Hepatocyte (in vitro differentiated cells): ENCODE data around the gene PTPN6.

ENCODE experiments used
- EZH2 ChIP-seq: fragments of 200-600 bp; sonication (generic); IDR thresholded peaks from 2 replicates; pipeline ENCODE4 v1.6.1; 2016; ENCODE audit warnings: antibody characterized with exemption, mild to moderate bottlenecking, borderline replicate concordance
- EZH2phosphoT487 ChIP-seq: fragments of 200-600 bp; sonication (generic); IDR thresholded peaks from one replicate; pipeline ENCODE4 v1.6.1; 2018; ENCODE audit warnings: antibody characterized with exemption, mild to moderate bottlenecking, low read depth, moderate library complexity; ENCODE audit not compliant: unreplicated experiment, severe bottlenecking
- TF ChIP-seq, protein P1 (sequence below): fragments of 200-600 bp; sonication (generic); IDR thresholded peaks from 2 replicates; pipeline ENCODE4 v1.5.1; 2016; ENCODE audit warnings: antibody characterized with exemption, mild to moderate bottlenecking; ENCODE audit not compliant: poor library complexity

GRCh38 chr12:6938353-6939190 is 12.6 kb upstream of the PTPN6 start:
- TF ChIP-seq, protein P1, sequence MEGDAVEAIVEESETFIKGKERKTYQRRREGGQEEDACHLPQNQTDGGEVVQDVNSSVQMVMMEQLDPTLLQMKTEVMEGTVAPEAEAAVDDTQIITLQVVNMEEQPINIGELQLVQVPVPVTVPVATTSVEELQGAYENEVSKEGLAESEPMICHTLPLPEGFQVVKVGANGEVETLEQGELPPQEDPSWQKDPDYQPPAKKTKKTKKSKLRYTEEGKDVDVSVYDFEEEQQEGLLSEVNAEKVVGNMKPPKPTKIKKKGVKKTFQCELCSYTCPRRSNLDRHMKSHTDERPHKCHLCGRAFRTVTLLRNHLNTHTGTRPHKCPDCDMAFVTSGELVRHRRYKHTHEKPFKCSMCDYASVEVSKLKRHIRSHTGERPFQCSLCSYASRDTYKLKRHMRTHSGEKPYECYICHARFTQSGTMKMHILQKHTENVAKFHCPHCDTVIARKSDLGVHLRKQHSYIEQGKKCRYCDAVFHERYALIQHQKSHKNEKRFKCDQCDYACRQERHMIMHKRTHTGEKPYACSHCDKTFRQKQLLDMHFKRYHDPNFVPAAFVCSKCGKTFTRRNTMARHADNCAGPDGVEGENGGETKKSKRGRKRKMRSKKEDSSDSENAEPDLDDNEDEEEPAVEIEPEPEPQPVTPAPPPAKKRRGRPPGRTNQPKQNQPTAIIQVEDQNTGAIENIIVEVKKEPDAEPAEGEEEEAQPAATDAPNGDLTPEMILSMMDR: no peak
- TF ChIP-seq EZH2: no peak
- TF ChIP-seq EZH2phosphoT487: no peak
